Esophagus squamous epithelium (tissue), 5 donors: ENCODE results near the gene NXN. TPM values are rescaled to one million over a fixed set of nuclear protein-coding genes. Genes with fewer than 3 reads are reported as not detected.

Source experiments
- DNase-seq: peaks from one replicate; lab custom pipeline; 2025; lab: John Stamatoyannopoulos, UW
- H3K27ac ChIP-seq, 4 donors: fragments of 200-600 bp; sonication (generic); one replicate each; pipeline ENCODE4 v1.5.1; 2016 to 2019; ENCODE audit warnings: mild to moderate bottlenecking in 1 of 4
- H3K27me3 ChIP-seq, 4 donors: fragments of 200-600 bp; sonication (generic); 1 replicate in 3 of 4; 2 replicates in 1 of 4; pipeline versions ENCODE4 v1.5.1 to v1.6.0; 2017 to 2021; ENCODE audit warnings: antibody characterized with exemption in 1 of 4
- H3K36me3 ChIP-seq, 3 donors: fragments of 200-600 bp; sonication (generic); one replicate each; pipeline ENCODE4 v1.5.1; 2016 to 2019
- H3K4me1 ChIP-seq, 3 donors: fragments of 200-600 bp; sonication (generic); one replicate each; pipeline ENCODE4 v1.5.1; 2017 to 2019
- H3K4me3 ChIP-seq, 4 donors: fragments of 200-600 bp; sonication (generic); 1 replicate in 3 of 4; 2 replicates in 1 of 4; pipeline ENCODE4 v1.5.1; 2016 to 2019; ENCODE audit warnings: mild to moderate bottlenecking in 2 of 4, moderate library complexity in 1 of 4
- H3K9me3 ChIP-seq, 3 donors: fragments of 200-600 bp; sonication (generic); one replicate each; pipeline ENCODE4 v1.5.1; 2016 to 2019
- CTCF ChIP-seq, 6 experiments: fragments of 450-650 bp in 4 of 6; fragments of 200-600 bp in 2 of 6; sonication (generic) in 2 of 6; IDR thresholded peaks; one replicate each; pipeline ENCODE4 v1.5.1; 2016 to 2019; ENCODE audit warnings: antibody characterized with exemption in 6 of 6, mild to moderate bottlenecking in 4 of 6, moderate library complexity in 4 of 6
- POLR2A ChIP-seq, 4 donors: fragments of 450-650 bp; IDR thresholded peaks; one replicate each; pipeline ENCODE4 v1.6.1; 2017; ENCODE audit warnings: antibody characterized with exemption in 4 of 4, mild to moderate bottlenecking in 4 of 4, moderate library complexity in 3 of 4
- WGBS, 2 donors: methylation state at CpG; one replicate each; pipeline ENCODE4 v1.1.5; 2018; 5-methylcytosine and 5-hydroxymethylcytosine counted together
- intact Hi-C: fragments of 100-400 bp; cut with DNase I; formaldehyde crosslinking; loops from one replicate; pipeline ENCODE4 v1.15.0; 2022
- total RNA-seq, 4 donors: library from RNA; depleted of rRNA; stranded (reverse); fragments of >200 nt; gene quantifications; one replicate each; pipeline ENCODE4 v1.1.0, GENCODE V29; 2016
- donor health status: DM: yes; HTN: yes; CAD: no.

NXN gene
- total RNA-seq, 4 donors from 2014 or later: 19.5 to 34.9 (median 28.7) TPM

GRCh38 chr17:964876-965275 is 14.7 kb downstream of the NXN start:
- Histone ChIP-seq H3K4me1 (peaks cover 0 to 45% (median 5%) of the 10 kb centered on the region in 3 donors), H3K9me3 (no peaks in the 10 kb centered on the region), H3K4me3 (no peak overlapping the region), H3K27ac (peak overlapping the region in 3 of 4 donors; percentile 41 to 54 (median 54)), H3K36me3 (no peaks in the 10 kb centered on the region), H3K27me3 (no peaks in the 10 kb centered on the region)
- TF ChIP-seq CTCF (IDR thresholded peaks at IDR 0.05): no peak
- no peak for TF ChIP-seq POLR2A (IDR thresholded peaks at IDR 0.05)
- intact Hi-C loops: no loop called here
- WGBS, 2 donors: 64 to 77% methylated on average over 14 of the region's 14 CpGs
- DNase-seq: no peak

- Histone ChIP-seq H3K27ac (no peak overlapping the region), H3K4me3 (no peak overlapping the region), H3K9me3 (no peaks in the 10 kb centered on the region), H3K4me1 (peaks cover 0 to 37% (median 5%) of the 10 kb centered on the region in 3 donors), H3K27me3 (no peaks in the 10 kb centered on the region), H3K36me3 (peaks cover 0 to 11% (median 0%) of the 10 kb centered on the region in 3 donors)
- DNase-seq: no peak
- intact Hi-C loops: no loop called here
- 75 to 79% methylated on average over 5 to 11 of the region's 11 CpGs for WGBS, 2 donors
- TF ChIP-seq CTCF (IDR thresholded peaks at IDR 0.05): no peak
- TF ChIP-seq POLR2A (IDR thresholded peaks at IDR 0.05): no peak
Measured at GRCh38 chr17:962670-963069, 16.9 kb downstream of the NXN start.

DNA sequence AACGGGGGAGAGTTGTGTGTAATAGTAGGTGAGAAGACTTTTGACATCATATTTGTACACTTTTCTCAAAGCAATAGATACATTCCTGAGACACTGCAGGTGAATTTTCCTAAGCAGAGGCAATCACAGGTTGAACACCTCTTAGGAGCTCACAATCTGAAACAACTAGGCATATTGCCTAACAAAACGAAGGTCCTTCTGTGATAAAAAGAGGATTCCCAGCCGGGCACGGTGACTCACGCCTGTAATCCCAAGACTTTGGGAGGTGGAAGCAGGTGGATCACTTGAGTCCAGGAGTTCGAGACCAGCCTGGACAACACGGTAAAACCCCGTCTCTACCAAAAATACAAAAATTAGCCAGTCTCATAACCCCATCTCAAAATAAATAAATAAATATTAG is 17.4 kb downstream of the NXN start:
- TF ChIP-seq CTCF (IDR thresholded peaks at IDR 0.05): no peak
- no peak for TF ChIP-seq POLR2A (IDR thresholded peaks at IDR 0.05)
- WGBS, 2 donors: 55 to 79% methylated on average over 8 of the region's 8 CpGs
- H3K27ac ChIP-seq: no peak overlapping the region

GRCh38 chr17:958712-959451 is 20.7 kb downstream of the NXN start:
- intact Hi-C loops: no loop called here
- 80 to 92% methylated on average over 20 of the region's 31 CpGs for WGBS, 2 donors
- H3K27ac ChIP-seq: peak overlapping the region in 2 of 4 donors; percentile 34 to 57

More for the DNA sequence above, 17.4 kb downstream of the NXN start:
- intact Hi-C loops: no loop called here
- Histone ChIP-seq H3K4me1 (peaks cover 0 to 39% (median 5%) of the 10 kb centered on the region in 3 donors), H3K4me3 (no peak overlapping the region), H3K27me3 (no peaks in the 10 kb centered on the region), H3K36me3 (peaks cover 0 to 13% (median 0%) of the 10 kb centered on the region in 3 donors), H3K9me3 (no peaks in the 10 kb centered on the region)
- DNase-seq: no peak

More at GRCh38 chr17:958712-959451, 20.7 kb downstream of the NXN start:
- Histone ChIP-seq H3K36me3 (peaks cover 0 to 13% (median 0%) of the 10 kb centered on the region in 3 donors), H3K27me3 (no peaks in the 10 kb centered on the region), H3K4me1 (peaks cover 3 to 37% (median 6%) of the 10 kb centered on the region in 3 donors), H3K4me3 (no peak overlapping the region), H3K9me3 (no peaks in the 10 kb centered on the region)
- TF ChIP-seq POLR2A (IDR thresholded peaks at IDR 0.05) (no peak), CTCF (IDR thresholded peaks at IDR 0.05) (no peak)
- DNase-seq: no peak
